Nephron (organoid): ENCODE results near the gene RNF166.

Experiments
- H3K27ac Mint-ChIP-seq, 3 experiments: 2 replicates each; pipeline ENCODE4 v1.8.0; 2020; ENCODE audit warnings: mixed read lengths in 3 of 3, mild to moderate bottlenecking in 2 of 3, moderate library complexity in 1 of 3
- H3K27me3 Mint-ChIP-seq: 2 replicates; pipeline ENCODE4 v1.8.0; 2021; ENCODE audit warnings: low read depth, mild to moderate bottlenecking, moderate library complexity, mixed read lengths
- H3K36me3 Mint-ChIP-seq: 2 replicates; pipeline ENCODE4 v1.8.0; 2020; ENCODE audit warnings: low read depth, mixed read lengths
- H3K4me1 Mint-ChIP-seq: 2 replicates; pipeline ENCODE4 v1.8.0; 2020; ENCODE audit warnings: mixed read lengths
- H3K4me3 Mint-ChIP-seq, 3 experiments: 2 replicates each; pipeline ENCODE4 v1.8.0; 2020; ENCODE audit warnings: mild to moderate bottlenecking in 3 of 3, mixed read lengths in 3 of 3, moderate library complexity in 2 of 3
- H3K9me3 Mint-ChIP-seq: 2 replicates; pipeline ENCODE4 v1.8.0; 2020; ENCODE audit warnings: mixed read lengths
- TF ChIP-seq, protein P1 (sequence below), 3 experiments: fragments of 200-600 bp; sonication (generic); IDR thresholded peaks; one replicate each; pipeline ENCODE4 v1.5.0; 2021; ENCODE audit warnings: antibody characterized with exemption in 3 of 3; ENCODE audit not compliant: unreplicated experiment in 3 of 3

Gene RNF166

DNA sequence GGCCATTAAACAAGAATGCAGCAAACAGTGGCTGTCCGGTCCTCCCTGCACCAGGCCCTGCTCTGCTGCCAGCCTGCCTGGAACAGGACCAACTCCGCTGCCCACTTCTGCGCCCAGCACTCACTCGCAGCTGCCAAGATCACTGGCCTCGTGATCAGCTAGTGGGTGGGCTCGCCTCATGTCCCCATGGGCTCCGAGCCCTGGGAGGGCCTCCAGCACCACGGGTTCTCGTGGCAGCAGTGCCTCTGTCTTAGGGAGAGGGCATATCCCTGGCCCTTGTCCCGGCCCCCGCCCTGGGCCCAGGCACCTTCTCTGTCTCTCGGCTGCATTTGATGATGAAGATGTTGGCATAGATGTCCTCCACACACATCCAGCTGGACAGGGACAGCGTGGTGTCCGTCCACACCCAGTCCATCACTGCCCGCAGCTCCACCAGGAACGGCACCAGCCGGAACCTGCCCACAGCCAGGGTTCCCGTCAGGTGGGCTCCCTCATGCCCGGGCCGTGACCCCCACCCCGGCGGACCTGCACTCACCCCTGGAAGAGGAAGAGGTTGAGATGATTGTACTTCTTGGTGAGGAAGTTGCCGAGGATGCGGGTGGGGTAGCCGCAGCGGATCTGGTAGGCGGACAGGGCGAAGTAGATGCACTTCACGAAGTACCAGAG lies 13.2 kb upstream of the RNF166 start:
- TF ChIP-seq, protein P1, sequence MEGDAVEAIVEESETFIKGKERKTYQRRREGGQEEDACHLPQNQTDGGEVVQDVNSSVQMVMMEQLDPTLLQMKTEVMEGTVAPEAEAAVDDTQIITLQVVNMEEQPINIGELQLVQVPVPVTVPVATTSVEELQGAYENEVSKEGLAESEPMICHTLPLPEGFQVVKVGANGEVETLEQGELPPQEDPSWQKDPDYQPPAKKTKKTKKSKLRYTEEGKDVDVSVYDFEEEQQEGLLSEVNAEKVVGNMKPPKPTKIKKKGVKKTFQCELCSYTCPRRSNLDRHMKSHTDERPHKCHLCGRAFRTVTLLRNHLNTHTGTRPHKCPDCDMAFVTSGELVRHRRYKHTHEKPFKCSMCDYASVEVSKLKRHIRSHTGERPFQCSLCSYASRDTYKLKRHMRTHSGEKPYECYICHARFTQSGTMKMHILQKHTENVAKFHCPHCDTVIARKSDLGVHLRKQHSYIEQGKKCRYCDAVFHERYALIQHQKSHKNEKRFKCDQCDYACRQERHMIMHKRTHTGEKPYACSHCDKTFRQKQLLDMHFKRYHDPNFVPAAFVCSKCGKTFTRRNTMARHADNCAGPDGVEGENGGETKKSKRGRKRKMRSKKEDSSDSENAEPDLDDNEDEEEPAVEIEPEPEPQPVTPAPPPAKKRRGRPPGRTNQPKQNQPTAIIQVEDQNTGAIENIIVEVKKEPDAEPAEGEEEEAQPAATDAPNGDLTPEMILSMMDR (IDR thresholded peaks at IDR 0.05; ENCODE audit: unreplicated experiment in 3 of 3), result no peak
- peaks cover 5% of the 10 kb centered on the region for H3K36me3 Mint-ChIP-seq
- no peaks in the 10 kb centered on the region for H3K4me1 Mint-ChIP-seq
- H3K27ac Mint-ChIP-seq, result no peak overlapping the region
- H3K9me3 Mint-ChIP-seq, result no peaks in the 10 kb centered on the region
- H3K27me3 Mint-ChIP-seq, result no peaks in the 10 kb centered on the region
- no peak overlapping the region for H3K4me3 Mint-ChIP-seq

DNA sequence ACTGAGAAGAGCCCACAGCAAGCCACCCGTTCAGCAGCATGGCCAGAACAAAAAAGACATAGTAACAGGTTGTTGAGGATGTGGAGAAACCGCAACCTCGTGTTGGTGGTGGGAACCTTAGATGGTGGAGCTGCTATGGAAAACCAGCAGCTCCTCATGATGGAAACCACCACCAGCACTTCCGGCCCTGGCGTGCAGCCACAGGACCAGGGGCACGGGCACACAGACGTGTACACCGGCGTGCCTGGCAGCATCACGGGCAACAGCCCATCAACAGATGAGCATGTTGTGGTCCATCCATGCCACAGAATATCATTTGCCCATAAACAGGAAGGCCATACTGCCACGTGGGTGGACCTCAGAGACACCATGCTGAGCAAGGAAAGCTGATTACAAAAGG lies 12.0 kb upstream of the RNF166 start:
- Mint-ChIP-seq H3K9me3 (no peaks in the 10 kb centered on the region), H3K36me3 (peaks cover 5% of the 10 kb centered on the region), H3K4me3 (no peak overlapping the region), H3K27me3 (no peaks in the 10 kb centered on the region), H3K4me1 (no peaks in the 10 kb centered on the region), H3K27ac (no peak overlapping the region)
- TF ChIP-seq, protein P1 (IDR thresholded peaks at IDR 0.05; ENCODE audit: unreplicated experiment in 3 of 3), result no peak

DNA sequence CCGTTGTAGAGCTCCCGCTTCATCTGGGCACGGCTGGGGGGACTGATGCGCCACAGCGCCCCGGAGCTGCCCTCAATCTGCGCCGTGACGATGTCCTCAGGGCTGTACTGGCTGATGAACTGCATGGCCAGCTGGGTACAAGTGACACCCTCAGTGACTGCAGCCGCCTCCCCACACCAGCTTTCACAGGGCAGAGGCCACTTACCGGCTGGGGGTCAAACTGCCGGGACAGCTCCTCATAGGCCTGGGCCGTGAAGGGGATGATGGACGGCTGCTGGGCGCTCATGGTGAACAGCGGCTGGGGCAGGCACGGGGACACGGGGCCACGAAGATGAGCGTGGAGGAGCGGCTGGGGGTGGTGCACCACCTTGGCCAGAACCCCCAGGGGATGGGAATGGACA lies 10.4 kb upstream of the RNF166 start:
- Mint-ChIP-seq H3K36me3 (peaks cover 5% of the 10 kb centered on the region), H3K4me3 (no peak overlapping the region), H3K27ac (no peak overlapping the region), H3K9me3 (no peaks in the 10 kb centered on the region), H3K27me3 (no peaks in the 10 kb centered on the region), H3K4me1 (no peaks in the 10 kb centered on the region)
- TF ChIP-seq, protein P1 (IDR thresholded peaks at IDR 0.05; ENCODE audit: unreplicated experiment in 3 of 3), result no peak

DNA sequence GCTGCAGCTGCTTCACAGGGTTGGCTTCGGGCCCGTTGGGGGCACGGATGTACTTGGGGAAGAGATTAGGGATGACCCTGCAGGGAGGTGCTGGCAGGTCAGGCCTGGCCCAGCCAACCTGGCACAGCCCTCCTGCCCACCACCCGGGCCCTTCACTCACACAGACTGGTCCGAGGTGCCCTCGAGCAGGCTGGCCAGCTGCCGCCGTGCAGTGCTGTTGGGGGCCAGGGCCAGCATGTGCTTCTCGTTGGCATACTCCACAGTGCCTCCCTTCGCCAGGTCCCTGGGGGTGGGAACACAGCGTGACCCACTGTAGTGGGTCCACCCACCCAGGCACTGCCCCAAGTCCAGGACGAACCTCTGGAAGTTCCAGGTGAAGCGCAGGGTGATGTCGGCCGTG lies 10.0 kb upstream of the RNF166 start:
- Mint-ChIP-seq H3K9me3 (no peaks in the 10 kb centered on the region), H3K4me1 (no peaks in the 10 kb centered on the region), H3K4me3 (no peak overlapping the region), H3K36me3 (peaks cover 5% of the 10 kb centered on the region), H3K27ac (no peak overlapping the region), H3K27me3 (no peaks in the 10 kb centered on the region)
- TF ChIP-seq, protein P1 (IDR thresholded peaks at IDR 0.05; ENCODE audit: unreplicated experiment in 3 of 3), result no peak

DNA sequence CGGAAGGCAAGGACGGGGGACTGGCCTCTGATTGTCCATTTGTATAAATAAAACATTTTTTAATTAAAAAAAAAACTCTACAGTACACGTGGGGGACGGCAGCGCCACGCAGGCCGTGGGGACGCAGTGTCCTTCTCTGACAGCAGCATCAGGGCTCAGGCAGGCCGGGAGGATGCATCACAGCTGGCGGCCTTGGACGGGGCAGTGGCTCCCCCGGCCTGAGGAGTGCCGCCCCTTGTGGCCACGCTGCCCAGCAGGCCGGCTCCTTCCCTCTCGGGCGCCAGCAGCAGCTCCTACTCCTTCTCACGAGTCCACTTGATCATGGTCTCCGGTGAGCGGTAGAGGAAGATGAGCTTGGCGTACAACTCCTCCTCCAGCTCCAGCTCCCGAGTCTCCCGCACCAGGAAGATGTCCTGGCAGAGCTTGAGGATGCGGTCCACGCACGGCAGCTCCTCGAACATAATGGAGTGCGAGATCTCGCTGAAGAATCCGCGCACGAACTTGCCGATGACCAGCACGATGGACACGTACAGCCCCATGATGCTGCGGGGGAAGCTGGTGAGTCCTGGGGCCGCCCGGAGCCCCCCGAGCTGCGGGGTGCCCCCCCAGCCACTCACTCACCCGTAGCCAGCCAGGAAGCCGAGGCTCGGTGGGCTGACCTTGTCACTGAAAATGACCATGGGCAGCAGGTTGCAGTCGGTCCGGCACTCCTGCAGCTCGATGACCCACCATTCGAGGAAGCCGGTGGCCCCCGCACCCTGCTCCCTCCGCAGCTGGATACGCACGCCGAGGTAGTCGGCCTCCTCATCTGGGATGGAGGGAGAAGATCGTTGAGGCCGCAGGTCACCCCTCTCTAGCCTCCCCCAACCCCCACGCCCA lies 9.3 kb upstream of the RNF166 start:
- TF ChIP-seq, protein P1 (IDR thresholded peaks at IDR 0.05; ENCODE audit: unreplicated experiment in 3 of 3), result no peak
- no peak overlapping the region for H3K4me3 Mint-ChIP-seq

More for the DNA sequence above, 9.3 kb upstream of the RNF166 start:
- Mint-ChIP-seq H3K36me3 (peaks cover 5% of the 10 kb centered on the region), H3K9me3 (no peaks in the 10 kb centered on the region), H3K27ac (no peak overlapping the region), H3K4me1 (no peaks in the 10 kb centered on the region), H3K27me3 (no peaks in the 10 kb centered on the region)
